Measurements from ENCODE around the gene CCNK.

Gene CCNK

GRCh38 chr14:99549684-99550083 lies 68.5 kb downstream of the CCNK start:
- Histone ChIP-seq H4K20me1 (ENCODE audit: insufficient read depth) (no peaks in the 10 kb centered on the region), H3K4me2 (no peak overlapping the region), H3K9ac (no peak overlapping the region), H2AFZ (ENCODE audit: low read depth) (no peak overlapping the region), H3K4me1 (ENCODE audit: low read depth, poor library complexity, severe bottlenecking) (no peaks in the 10 kb centered on the region), H3K27me3 (ENCODE audit: insufficient read depth, low read depth) (no peaks in the 10 kb centered on the region), H3K4me3 (IDR thresholded peaks at IDR 0.05; ENCODE audit: insufficient read depth, low read depth, low read length) (no peak overlapping the region), H3K36me3 (ENCODE audit: insufficient read depth) (no peaks in the 10 kb centered on the region), H3K27ac (no peak overlapping the region), H3K79me2 (ENCODE audit: insufficient read depth, low read depth) (no peaks in the 10 kb centered on the region)
- no peak for TF ChIP-seq CTCF (conservative IDR thresholded peaks at IDR 0.05; ENCODE audit: low read depth, low read length)

- H3K79me2 ChIP-seq (ENCODE audit: insufficient read depth, low read depth) = no peaks in the 10 kb centered on the region
- H3K27ac ChIP-seq = no peak overlapping the region
- no peak for TF ChIP-seq CTCF (conservative IDR thresholded peaks at IDR 0.05; ENCODE audit: low read depth, low read length)
- no peaks in the 10 kb centered on the region for H3K4me1 ChIP-seq (ENCODE audit: low read depth, poor library complexity, severe bottlenecking)
- H3K36me3 ChIP-seq (ENCODE audit: insufficient read depth) = no peaks in the 10 kb centered on the region
- no peak overlapping the region for H3K9ac ChIP-seq
- H4K20me1 ChIP-seq (ENCODE audit: insufficient read depth) = no peaks in the 10 kb centered on the region
- no peaks in the 10 kb centered on the region for H3K27me3 ChIP-seq (ENCODE audit: insufficient read depth, low read depth)
- no peak overlapping the region for H3K4me3 ChIP-seq (IDR thresholded peaks at IDR 0.05; ENCODE audit: insufficient read depth, low read depth, low read length)
- H2AFZ ChIP-seq (ENCODE audit: low read depth) = no peak overlapping the region
- no peak overlapping the region for H3K4me2 ChIP-seq
These were observed 69.3 kb downstream of the CCNK start for GRCh38 chr14:99550387-99550992.

- no peak overlapping the region for H3K9ac ChIP-seq
- no peaks in the 10 kb centered on the region for H3K36me3 ChIP-seq (ENCODE audit: insufficient read depth)
- H3K4me2 ChIP-seq = no peak overlapping the region
- no peak for TF ChIP-seq CTCF (conservative IDR thresholded peaks at IDR 0.05; ENCODE audit: low read depth, low read length)
- no peaks in the 10 kb centered on the region for H3K27me3 ChIP-seq (ENCODE audit: insufficient read depth, low read depth)
- no peak overlapping the region for H3K27ac ChIP-seq
- H2AFZ ChIP-seq (ENCODE audit: low read depth) = no peak overlapping the region
- no peaks in the 10 kb centered on the region for H3K79me2 ChIP-seq (ENCODE audit: insufficient read depth, low read depth)
- H3K4me1 ChIP-seq (ENCODE audit: low read depth, poor library complexity, severe bottlenecking) = no peaks in the 10 kb centered on the region
- H4K20me1 ChIP-seq (ENCODE audit: insufficient read depth) = no peaks in the 10 kb centered on the region
- no peak overlapping the region for H3K4me3 ChIP-seq (IDR thresholded peaks at IDR 0.05; ENCODE audit: insufficient read depth, low read depth, low read length)
These were observed 70.1 kb downstream of the CCNK start for GRCh38 chr14:99551034-99551922.

GRCh38 chr14:99552021-99552553 lies 70.9 kb downstream of the CCNK start:
- Histone ChIP-seq H3K4me3 (IDR thresholded peaks at IDR 0.05; ENCODE audit: insufficient read depth, low read depth, low read length) (no peak overlapping the region), H3K36me3 (ENCODE audit: insufficient read depth) (no peaks in the 10 kb centered on the region), H3K4me1 (ENCODE audit: low read depth, poor library complexity, severe bottlenecking) (no peaks in the 10 kb centered on the region), H3K79me2 (ENCODE audit: insufficient read depth, low read depth) (no peaks in the 10 kb centered on the region), H2AFZ (ENCODE audit: low read depth) (no peak overlapping the region), H4K20me1 (ENCODE audit: insufficient read depth) (no peaks in the 10 kb centered on the region), H3K27me3 (ENCODE audit: insufficient read depth, low read depth) (no peaks in the 10 kb centered on the region), H3K27ac (no peak overlapping the region), H3K4me2 (no peak overlapping the region), H3K9ac (no peak overlapping the region)
- TF ChIP-seq CTCF (conservative IDR thresholded peaks at IDR 0.05; ENCODE audit: low read depth, low read length) = no peak
